ENCODE measurements around the gene DNPEP.

DNPEP gene

DNA sequence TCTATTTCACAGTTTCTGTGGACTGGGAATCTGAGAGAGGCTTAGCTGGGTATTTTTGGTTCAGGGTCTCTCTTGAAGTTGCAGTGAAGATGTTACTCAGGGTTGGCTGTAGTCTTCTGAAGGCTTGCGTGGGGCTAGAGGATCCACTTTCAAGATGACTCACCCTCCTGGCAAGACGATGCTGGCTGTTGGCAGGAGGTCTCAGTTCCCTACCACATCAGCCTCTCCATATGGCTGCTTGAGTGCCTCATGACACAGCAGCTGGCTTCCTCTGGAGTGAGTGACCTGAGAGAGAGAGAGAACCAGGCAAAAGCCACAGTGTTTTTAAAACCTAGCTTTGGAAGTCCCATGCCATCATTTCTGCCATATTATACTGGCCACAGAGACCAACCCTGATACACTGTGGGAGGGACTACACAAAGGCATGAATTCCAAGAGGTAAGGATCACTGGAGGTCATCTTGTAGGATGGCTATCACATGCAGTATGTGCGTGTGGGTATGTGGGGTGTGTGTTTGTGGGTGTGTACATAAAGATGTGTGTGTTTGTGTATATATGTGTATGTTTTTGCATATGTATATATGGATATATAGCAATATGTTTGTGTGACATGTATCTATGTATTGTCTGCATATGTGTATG, 25.1 kb downstream of the DNPEP start:
- no peak overlapping the region for H3K4me3 ChIP-seq (ENCODE audit: low read depth, low read length)
- TF ChIP-seq, protein P1, sequence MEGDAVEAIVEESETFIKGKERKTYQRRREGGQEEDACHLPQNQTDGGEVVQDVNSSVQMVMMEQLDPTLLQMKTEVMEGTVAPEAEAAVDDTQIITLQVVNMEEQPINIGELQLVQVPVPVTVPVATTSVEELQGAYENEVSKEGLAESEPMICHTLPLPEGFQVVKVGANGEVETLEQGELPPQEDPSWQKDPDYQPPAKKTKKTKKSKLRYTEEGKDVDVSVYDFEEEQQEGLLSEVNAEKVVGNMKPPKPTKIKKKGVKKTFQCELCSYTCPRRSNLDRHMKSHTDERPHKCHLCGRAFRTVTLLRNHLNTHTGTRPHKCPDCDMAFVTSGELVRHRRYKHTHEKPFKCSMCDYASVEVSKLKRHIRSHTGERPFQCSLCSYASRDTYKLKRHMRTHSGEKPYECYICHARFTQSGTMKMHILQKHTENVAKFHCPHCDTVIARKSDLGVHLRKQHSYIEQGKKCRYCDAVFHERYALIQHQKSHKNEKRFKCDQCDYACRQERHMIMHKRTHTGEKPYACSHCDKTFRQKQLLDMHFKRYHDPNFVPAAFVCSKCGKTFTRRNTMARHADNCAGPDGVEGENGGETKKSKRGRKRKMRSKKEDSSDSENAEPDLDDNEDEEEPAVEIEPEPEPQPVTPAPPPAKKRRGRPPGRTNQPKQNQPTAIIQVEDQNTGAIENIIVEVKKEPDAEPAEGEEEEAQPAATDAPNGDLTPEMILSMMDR (IDR thresholded peaks at IDR 0.05; ENCODE audit: control insufficient read depth, extremely low read depth, insufficient read depth) = no peak
- no peak for DNase-seq (ENCODE audit: low read depth)

DNA sequence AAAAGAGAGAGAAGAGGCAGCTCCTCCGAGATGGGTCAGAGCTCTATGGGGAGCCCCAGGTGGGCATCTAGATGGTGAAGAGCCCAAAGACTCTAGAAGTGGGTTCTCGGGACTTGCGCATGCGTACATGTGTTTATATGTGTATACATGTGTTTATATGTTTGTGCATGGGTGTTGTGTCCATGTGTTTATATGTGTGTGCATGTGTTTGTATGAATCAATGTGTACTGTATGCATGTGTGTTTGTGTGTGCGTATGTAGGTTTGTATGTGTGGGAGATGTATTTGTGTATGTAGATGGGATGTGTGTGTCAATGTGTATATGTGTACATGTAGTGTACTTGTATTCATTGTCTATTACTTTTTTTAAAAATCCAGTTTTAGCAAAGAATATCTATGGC, 25.6 kb downstream of the DNPEP start:
- DNase-seq (ENCODE audit: low read depth) = no peak

DNA sequence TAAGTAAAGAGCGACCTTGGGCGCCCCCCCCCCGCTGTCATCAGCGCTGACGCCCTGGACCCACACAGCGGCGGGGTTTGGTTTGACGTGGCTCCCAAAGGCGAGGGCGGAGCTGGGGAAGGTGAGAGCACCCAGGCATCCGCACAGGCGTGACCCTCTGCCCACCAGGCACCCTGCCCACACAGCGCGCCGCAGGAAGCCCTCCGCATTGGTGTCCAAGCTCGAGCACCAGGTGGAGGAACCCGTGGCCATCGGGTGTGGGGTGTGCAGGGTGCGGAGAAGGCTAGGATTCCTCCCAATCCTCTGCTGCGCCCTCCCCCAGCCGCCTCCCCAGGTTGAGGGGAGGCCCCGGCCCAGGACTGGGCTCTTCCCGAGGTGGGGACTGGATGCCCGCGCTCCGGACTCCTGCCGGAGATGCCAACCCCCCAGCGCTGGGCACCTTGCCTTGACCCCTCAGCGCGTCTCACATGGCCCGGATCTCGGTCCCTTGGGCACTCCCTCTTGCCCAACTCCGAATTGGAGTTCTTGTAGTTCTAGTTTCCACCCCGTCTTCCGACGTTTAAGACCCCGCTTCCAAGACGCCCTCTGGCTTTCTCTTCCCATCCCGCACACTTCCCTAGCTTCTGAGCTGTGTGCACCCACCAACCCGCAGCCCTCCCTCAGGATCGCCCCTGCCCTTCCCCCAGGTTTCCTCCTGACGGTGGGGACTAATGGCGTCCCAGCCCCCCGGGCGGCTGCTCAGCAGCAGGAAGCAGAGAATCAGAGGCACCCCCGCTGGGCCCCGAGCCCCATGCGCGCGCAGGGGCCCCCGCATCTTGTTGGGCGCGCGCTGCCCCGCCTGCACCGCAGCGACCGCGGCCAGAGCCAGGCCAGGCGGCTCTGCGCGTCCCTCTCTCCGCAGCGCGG, 29.3 kb downstream of the DNPEP start:
- no peak for DNase-seq (ENCODE audit: low read depth)

More for the DNA sequence above, 25.6 kb downstream of the DNPEP start:
- TF ChIP-seq, protein P1 (IDR thresholded peaks at IDR 0.05; ENCODE audit: control insufficient read depth, extremely low read depth, insufficient read depth) = no peak
- no peak overlapping the region for H3K4me3 ChIP-seq (ENCODE audit: low read depth, low read length)

DNA sequence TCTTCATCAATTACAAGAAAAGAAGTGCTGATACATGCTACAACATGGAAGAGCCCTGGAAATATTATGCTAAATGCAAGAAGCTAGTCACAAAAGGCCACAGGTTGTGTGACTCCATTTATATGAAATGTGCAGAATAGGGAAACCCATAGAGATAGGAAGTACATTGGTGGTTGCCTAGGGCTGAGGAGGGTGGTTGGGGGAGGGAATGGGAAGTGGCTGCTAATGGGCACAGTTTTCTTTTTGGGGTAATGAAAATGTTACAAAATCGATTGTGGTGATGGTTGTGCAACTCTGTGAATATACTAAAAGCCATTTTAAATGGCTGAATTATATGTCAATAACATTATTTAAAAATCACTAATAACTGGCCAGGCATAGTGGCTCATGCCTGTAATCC, 30.9 kb downstream of the DNPEP start:
- no peak overlapping the region for H3K4me3 ChIP-seq (ENCODE audit: low read depth, low read length)
- no peak for DNase-seq (ENCODE audit: low read depth)
- TF ChIP-seq, protein P1 (IDR thresholded peaks at IDR 0.05; ENCODE audit: control insufficient read depth, extremely low read depth, insufficient read depth) = no peak

More for the DNA sequence above, 29.3 kb downstream of the DNPEP start:
- no peak overlapping the region for H3K4me3 ChIP-seq (ENCODE audit: low read depth, low read length)
- TF ChIP-seq, protein P1 (IDR thresholded peaks at IDR 0.05; ENCODE audit: control insufficient read depth, extremely low read depth, insufficient read depth) = no peak

DNA sequence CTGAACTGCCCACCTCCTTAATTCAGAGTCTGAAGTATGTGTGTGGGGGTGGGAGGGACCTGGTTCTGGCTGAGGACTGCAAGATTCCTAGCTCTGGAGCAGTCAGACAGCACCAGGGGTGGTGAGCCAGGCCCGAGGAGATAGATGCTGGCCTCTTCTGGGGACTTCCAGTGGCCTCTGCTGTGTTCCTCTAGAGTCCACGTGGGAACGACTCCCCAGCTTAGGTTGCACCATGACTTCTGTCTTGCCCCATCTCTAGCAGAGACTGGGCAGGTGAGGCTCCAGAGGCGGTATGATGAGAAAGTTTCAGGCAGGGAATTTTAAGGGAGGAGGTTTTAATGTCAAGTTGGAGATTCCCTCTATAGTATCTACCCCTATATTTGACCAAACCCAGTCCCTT, 33.1 kb downstream of the DNPEP start:
- no peak overlapping the region for H3K4me3 ChIP-seq (ENCODE audit: low read depth, low read length)
- TF ChIP-seq, protein P1 (IDR thresholded peaks at IDR 0.05; ENCODE audit: control insufficient read depth, extremely low read depth, insufficient read depth) = no peak
- DNase-seq (ENCODE audit: low read depth) = no peak

DNA sequence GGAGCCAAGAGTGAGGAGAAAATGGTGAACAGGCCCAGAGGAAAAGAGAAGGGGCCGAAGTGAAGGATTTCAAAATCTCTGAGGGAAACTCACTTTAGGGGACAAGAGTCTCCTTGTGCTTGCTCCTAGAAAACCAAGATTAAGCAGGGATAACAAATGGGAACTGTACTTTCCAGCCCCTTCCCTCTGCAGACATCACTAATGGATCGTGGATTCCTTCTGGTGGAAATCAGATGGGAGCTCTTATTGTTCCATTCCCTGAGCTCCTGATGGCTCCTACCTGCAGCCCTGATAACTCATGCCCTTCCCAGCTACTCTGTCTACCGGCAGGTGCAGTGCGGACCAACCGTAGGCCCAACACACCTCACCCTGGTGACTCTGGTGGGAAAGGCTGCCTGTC, 34.6 kb downstream of the DNPEP start:
- DNase-seq (ENCODE audit: low read depth) = no peak
- TF ChIP-seq, protein P1 (IDR thresholded peaks at IDR 0.05; ENCODE audit: control insufficient read depth, extremely low read depth, insufficient read depth) = no peak
- H3K4me3 ChIP-seq (ENCODE audit: low read depth, low read length) = no peak overlapping the region

Measured in LNCaP clone FGC (cell line).